ENCODE data around the gene PGS1. TPM values are rescaled to one million over a fixed set of nuclear protein-coding genes. Genes with fewer than 3 reads are reported as not detected.

Gene PGS1
- total RNA-seq, 4 donors from 2014 or later: 30.4 to 40.3 (median 39.9) TPM

- 69 to 78% methylated on average over 10 of the region's 10 CpGs for WGBS, 2 donors
- intact Hi-C loops (cut with DNase I; ENCODE audit: low total_unique reads): no loop called here
- no peak overlapping the region for H3K4me3 ChIP-seq (ENCODE audit: low read depth, poor library complexity, severe bottlenecking)
- no peak for TF ChIP-seq CTCF (IDR thresholded peaks at IDR 0.05)
- TF ChIP-seq POLR2A (IDR thresholded peaks at IDR 0.05): no peak
- DNase-seq (ENCODE audit: low spot score in 2 of 2): no peak
Observed at GRCh38 chr17:78429618-78429995, 51.2 kb downstream of the PGS1 start.

- intact Hi-C loops (cut with DNase I; ENCODE audit: low total_unique reads): no loop called here
- WGBS, 2 donors: 62 to 65% methylated on average over 20 of the region's 20 CpGs
- no peak overlapping the region for H3K4me3 ChIP-seq (ENCODE audit: low read depth, poor library complexity, severe bottlenecking)
- no peak for DNase-seq (ENCODE audit: low spot score in 2 of 2)
- TF ChIP-seq CTCF (IDR thresholded peaks at IDR 0.05) (no peak), POLR2A (IDR thresholded peaks at IDR 0.05) (no peak)
Observed at GRCh38 chr17:78430892-78431691, 52.6 kb downstream of the PGS1 start.

GRCh38 chr17:78431692-78431958 lies 53.2 kb downstream of the PGS1 start:
- no peak for DNase-seq (ENCODE audit: low spot score in 2 of 2)
- WGBS, 2 donors: 81 to 88% methylated on average over 11 of the region's 11 CpGs
- H3K4me3 ChIP-seq (ENCODE audit: low read depth, poor library complexity, severe bottlenecking): no peak overlapping the region
- intact Hi-C loops (cut with DNase I; ENCODE audit: low total_unique reads): no loop called here
- TF ChIP-seq POLR2A (IDR thresholded peaks at IDR 0.05) (no peak), CTCF (IDR thresholded peaks at IDR 0.05) (no peak)

- WGBS, 2 donors: 42 to 56% methylated on average over 17 to 21 of the region's 21 CpGs
- DNase-seq (ENCODE audit: low spot score in 2 of 2): no peak
- intact Hi-C loops (cut with DNase I; ENCODE audit: low total_unique reads): no loop called here
- TF ChIP-seq CTCF (IDR thresholded peaks at IDR 0.05): no peak
- no peak for TF ChIP-seq POLR2A (IDR thresholded peaks at IDR 0.05)
- no peak overlapping the region for H3K4me3 ChIP-seq (ENCODE audit: low read depth, poor library complexity, severe bottlenecking)
Observed at GRCh38 chr17:78432226-78433012, 54.0 kb downstream of the PGS1 start.

- WGBS, 2 donors: 70 to 79% methylated on average over 14 to 20 of the region's 20 CpGs
- no peak for TF ChIP-seq CTCF (IDR thresholded peaks at IDR 0.05)
- no peak for TF ChIP-seq POLR2A (IDR thresholded peaks at IDR 0.05)
- no peak overlapping the region for H3K4me3 ChIP-seq (ENCODE audit: low read depth, poor library complexity, severe bottlenecking)
- DNase-seq (ENCODE audit: low spot score in 2 of 2): no peak
- intact Hi-C loops (cut with DNase I; ENCODE audit: low total_unique reads): no loop called here
Observed at GRCh38 chr17:78433013-78433727, 54.7 kb downstream of the PGS1 start.
